OCI-LY3 (cell line): Measurements from ENCODE around the gene MRPS22.

ENCODE experiments used
- EZH2phosphoT487 ChIP-seq: fragments of 200-600 bp; shearing (Covaris generic); IDR thresholded peaks from 2 replicates; pipeline ENCODE4 v1.6.1; 2018; ENCODE audit warnings: antibody characterized with exemption, mixed run types, low read depth
- TF ChIP-seq, protein P1 (sequence below): fragments of 200-600, 300-600 bp; sonication (generic); IDR thresholded peaks from 2 replicates; pipeline ENCODE4 v1.5.1; 2014; ENCODE audit warnings: antibody characterized with exemption, low read length, low read depth

GRCh38 chr3:139343895-139344856 lies at the start of gene MRPS22:
- TF ChIP-seq, protein P1, sequence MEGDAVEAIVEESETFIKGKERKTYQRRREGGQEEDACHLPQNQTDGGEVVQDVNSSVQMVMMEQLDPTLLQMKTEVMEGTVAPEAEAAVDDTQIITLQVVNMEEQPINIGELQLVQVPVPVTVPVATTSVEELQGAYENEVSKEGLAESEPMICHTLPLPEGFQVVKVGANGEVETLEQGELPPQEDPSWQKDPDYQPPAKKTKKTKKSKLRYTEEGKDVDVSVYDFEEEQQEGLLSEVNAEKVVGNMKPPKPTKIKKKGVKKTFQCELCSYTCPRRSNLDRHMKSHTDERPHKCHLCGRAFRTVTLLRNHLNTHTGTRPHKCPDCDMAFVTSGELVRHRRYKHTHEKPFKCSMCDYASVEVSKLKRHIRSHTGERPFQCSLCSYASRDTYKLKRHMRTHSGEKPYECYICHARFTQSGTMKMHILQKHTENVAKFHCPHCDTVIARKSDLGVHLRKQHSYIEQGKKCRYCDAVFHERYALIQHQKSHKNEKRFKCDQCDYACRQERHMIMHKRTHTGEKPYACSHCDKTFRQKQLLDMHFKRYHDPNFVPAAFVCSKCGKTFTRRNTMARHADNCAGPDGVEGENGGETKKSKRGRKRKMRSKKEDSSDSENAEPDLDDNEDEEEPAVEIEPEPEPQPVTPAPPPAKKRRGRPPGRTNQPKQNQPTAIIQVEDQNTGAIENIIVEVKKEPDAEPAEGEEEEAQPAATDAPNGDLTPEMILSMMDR = no peak
- no peak for TF ChIP-seq EZH2phosphoT487
